HG03342 (cell line): ENCODE results near the gene SLC35G1.

Experiments
- ATAC-seq: cut with Tn5 transposase; IDR thresholded peaks from one replicate; pipeline ENCODE4 v1.9.1; 2021; ENCODE audit warnings: mild to moderate bottlenecking, moderate library complexity; ENCODE audit not compliant: unreplicated experiment

Gene SLC35G1

GRCh38 chr10:93947055-93947454 is 53.3 kb downstream of the SLC35G1 start:
- no peak for ATAC-seq

- no peak for ATAC-seq
Observed at GRCh38 chr10:93947524-93947923, 53.7 kb downstream of the SLC35G1 start.

GRCh38 chr10:93951905-93952304 is 58.1 kb downstream of the SLC35G1 start:
- ATAC-seq, result no peak
